GM13976 (cell line): ENCODE measurements around the gene CNTNAP5.

Experiments used
- DNase-seq: peaks from one replicate; pipeline ENCODE4 v3.0.0; 2012; ENCODE audit warnings: low spot score
- in situ Hi-C: fragments of 300-500 bp; cut with MboI; formaldehyde crosslinking; loops from one replicate; pipeline ENCODE4 v1.12.0; 2022; ENCODE audit warnings: low sequenced_read_pairs, mixed read lengths, inconsistent platforms; ENCODE audit not compliant: unreplicated experiment
- TF ChIP-seq, protein P1 (sequence below): IDR thresholded peaks from 2 replicates; pipeline ENCODE4 v1.5.1; 2012; ENCODE audit warnings: borderline replicate concordance, mild to moderate bottlenecking; ENCODE audit not compliant: insufficient read depth; ENCODE audit errors: extremely low read depth, missing control alignments, control extremely low read depth

The CNTNAP5 gene

DNA sequence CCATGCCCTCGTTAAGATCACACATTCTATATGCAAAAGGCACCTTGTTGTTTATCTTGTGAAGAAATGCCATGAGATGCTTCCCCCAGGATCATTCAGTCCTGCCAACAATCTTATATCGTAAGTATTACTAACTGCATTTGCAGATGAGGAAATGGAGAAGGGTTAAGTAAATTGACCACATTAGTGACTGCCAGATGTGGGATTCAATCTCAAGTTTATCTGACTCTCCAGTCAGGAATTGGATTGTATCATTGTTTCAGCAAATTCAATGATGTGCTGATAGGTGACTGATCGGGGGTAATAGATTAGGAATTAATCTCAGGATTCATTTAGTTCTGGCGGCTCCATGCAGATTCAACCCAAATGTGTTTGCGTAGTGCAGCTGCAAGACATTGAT lies 106.2 kb downstream of the CNTNAP5 start:
- no peak for DNase-seq
- TF ChIP-seq, protein P1, sequence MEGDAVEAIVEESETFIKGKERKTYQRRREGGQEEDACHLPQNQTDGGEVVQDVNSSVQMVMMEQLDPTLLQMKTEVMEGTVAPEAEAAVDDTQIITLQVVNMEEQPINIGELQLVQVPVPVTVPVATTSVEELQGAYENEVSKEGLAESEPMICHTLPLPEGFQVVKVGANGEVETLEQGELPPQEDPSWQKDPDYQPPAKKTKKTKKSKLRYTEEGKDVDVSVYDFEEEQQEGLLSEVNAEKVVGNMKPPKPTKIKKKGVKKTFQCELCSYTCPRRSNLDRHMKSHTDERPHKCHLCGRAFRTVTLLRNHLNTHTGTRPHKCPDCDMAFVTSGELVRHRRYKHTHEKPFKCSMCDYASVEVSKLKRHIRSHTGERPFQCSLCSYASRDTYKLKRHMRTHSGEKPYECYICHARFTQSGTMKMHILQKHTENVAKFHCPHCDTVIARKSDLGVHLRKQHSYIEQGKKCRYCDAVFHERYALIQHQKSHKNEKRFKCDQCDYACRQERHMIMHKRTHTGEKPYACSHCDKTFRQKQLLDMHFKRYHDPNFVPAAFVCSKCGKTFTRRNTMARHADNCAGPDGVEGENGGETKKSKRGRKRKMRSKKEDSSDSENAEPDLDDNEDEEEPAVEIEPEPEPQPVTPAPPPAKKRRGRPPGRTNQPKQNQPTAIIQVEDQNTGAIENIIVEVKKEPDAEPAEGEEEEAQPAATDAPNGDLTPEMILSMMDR = no peak
- in situ Hi-C loops = no loop called here

DNA sequence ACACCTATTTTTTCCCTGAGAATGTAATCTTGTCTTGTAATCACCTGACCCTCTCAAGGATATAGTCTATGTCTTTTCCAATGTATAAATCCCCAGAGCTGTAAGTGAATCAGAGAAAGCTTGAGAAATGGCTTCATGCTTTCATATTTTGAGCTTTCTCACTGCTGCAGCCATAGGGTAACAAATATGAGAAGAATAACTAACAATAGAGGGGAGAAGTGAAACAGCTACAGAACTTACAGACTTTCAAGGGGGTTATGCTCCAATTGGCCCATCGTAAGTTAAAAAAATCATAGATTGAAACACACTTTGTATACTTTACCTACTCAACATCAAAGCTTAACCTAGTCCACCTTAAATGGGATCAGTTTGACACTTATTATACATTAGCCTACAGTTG lies 111.0 kb downstream of the CNTNAP5 start:
- DNase-seq = no peak
- TF ChIP-seq, protein P1 = no peak
- in situ Hi-C loops = no loop called here

DNA sequence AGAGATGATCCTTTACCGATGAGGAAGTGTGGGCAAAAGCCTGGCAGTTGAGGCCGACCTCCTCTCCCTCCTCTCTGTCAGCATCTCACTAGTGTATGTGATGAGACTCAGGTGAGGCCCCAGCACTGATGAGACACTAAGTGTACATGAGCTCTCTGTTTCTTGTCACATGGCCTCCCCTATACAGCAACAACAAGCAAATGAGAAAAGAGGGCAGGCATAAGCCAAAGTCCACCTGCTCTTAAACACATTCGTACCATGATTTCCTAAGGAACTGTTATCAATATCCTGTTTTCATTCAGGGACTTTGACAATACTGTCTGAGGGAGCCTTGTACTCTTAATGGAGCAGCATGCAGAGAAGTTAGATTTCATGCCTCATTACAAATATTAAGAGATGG lies 113.0 kb downstream of the CNTNAP5 start:
- in situ Hi-C loops = no loop called here
- TF ChIP-seq, protein P1 = no peak

DNA sequence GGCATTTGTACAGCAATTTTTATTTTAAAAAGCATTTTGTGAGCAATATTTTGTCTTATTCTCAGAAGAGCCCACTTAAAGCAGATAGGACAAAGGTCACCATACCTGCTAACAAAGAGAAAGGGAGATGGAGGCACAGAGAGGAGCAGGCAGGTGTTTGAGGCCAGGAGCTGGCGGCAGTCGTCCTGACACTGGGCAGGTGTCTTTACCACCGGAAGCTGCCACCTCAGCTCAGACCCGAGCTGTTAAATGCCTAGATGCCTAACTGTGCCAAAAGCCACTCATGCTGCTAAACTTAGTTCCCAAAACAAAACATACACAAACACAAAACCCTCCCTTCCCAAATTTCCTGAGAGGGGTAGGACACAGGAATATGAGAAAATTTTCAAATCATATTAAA lies 120.9 kb downstream of the CNTNAP5 start:
- in situ Hi-C loops = no loop called here
- no peak for DNase-seq
- TF ChIP-seq, protein P1 = no peak

More for the DNA sequence above, 113.0 kb downstream of the CNTNAP5 start:
- no peak for DNase-seq

DNA sequence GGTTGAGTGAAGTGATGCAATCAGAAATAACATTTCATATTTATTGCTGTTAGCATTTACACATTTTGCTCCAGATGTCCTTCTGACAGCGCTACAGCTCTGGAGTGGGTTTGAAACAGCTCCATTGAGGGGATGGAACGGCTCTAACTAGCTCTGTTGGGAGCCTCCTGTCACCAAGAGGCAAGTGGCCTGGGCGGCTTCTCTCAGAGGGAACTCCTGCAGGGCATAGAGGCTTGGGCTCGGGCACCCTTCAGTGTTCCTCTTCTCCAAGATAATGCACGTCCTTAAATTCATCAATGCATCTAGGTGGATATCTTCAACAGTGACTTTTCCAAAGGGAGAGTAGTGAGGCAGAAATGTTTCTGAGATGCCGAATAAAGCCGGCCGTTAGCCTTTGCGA lies 122.5 kb downstream of the CNTNAP5 start:
- TF ChIP-seq, protein P1 = no peak
- in situ Hi-C loops = no loop called here
- DNase-seq = no peak

DNA sequence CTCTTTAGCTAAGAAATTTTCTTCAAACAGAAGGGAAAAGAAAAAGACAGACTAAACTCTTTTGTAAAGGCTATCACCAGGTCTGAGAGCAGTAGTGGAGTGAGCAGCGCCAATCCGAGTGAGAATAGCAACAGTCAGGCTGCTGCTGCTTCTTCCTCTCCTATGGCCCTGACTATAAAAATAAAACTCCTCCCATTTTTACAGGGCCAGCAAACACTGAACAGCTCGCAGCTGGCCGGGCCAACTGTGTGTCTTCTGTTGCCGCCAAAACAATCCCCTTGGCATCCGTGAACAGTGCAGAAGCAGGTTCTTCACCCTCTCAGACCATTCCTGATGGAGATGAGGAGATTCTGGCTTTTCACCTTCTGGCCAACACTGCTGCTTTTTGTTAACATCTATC lies 124.5 kb downstream of the CNTNAP5 start:
- no peak for DNase-seq
- TF ChIP-seq, protein P1 = no peak
- in situ Hi-C loops = no loop called here

DNA sequence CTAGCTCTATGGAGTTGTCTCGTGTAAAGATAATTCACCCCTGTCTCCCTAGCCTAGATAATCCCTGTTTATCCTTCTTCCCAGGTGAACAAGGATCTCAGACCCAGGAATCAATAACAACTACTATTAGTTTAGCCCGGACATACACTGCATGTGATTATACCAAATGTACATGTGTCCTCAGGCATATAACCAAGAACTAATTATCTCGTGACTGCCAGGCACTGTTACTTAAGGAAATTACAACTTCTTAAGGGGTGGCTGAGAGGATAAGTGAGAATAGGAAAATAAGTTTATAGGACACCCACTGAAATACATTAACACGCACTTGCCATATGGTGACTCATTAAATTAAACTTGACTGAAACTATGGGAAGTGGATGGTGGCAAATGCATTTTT lies 126.6 kb downstream of the CNTNAP5 start:
- in situ Hi-C loops = no loop called here
- TF ChIP-seq, protein P1 = no peak
- DNase-seq = no peak
